ENCODE measurements around the gene CA5A. TPM values are rescaled to one million over a fixed set of nuclear protein-coding genes. Genes with fewer than 3 reads are reported as not detected.
"Not testable (repeated sequence)": the region's sequence is repeated elsewhere in the genome, so short reads cannot be mapped to it uniquely, and the experiment has no call there.

CA5A gene
- total RNA-seq, 2 experiments from 2014 or later, result not detected

DNA sequence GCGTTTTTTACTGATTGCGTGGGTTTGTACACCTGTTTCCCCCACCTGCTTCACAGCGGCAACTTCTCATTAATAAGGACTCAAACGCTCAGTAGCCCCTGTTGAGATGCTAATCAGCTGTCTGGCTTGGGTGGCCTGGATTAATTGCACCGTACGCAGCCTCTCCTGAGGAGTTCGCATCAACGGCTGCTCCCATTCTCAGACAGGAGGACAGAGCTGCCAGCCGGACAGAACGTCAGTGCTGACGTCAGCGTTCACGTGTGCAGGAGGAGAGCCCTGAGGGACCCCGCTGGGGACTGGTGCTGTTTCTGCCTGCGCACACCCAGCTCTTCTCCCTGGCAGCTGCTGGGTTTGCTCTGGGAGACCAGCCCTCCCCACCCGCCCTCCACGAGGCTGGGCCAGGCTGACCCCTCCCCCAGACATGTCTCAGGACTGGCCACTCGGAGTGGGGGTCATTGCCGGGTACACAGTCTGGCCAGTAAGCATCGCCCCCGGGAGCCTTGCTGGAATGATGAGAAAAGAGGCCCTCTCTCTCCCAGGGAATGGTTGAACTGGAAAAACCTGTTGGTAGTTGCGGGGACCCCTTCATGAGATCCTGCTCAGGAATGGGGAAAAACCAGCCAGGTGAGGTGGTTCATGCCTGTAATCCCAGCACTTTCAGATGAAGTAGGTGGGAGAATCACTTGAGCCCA is 9.2 kb upstream of the CA5A start:
- peak overlapping the region; percentile 46 for H3K27ac Mint-ChIP-seq
- CTCF ChIA-PET, result interaction anchor here (1.6 kb wide), 1 partner anchor 74 kb away, joined by 4 read pairs; no protein-coding TSS in a partner anchor
- H3K27me3 Mint-ChIP-seq (ENCODE audit: low read depth), result peaks cover under 1% of the 10 kb centered on the region
- H3K9me3 Mint-ChIP-seq (ENCODE audit: insufficient read depth), result no peaks in the 10 kb centered on the region
- peaks cover 3% of the 10 kb centered on the region for H3K36me3 Mint-ChIP-seq (ENCODE audit: low read depth)
- H3K4me3 Mint-ChIP-seq, result peak overlapping the region; percentile 31
- DNase-seq (peak; percentile 50), ATAC-seq (peak; percentile 50)
- POLR2A ChIA-PET, result no interaction called here
- H3K4me1 Mint-ChIP-seq (ENCODE audit: low read depth), result peaks cover 49% of the 10 kb centered on the region

DNA sequence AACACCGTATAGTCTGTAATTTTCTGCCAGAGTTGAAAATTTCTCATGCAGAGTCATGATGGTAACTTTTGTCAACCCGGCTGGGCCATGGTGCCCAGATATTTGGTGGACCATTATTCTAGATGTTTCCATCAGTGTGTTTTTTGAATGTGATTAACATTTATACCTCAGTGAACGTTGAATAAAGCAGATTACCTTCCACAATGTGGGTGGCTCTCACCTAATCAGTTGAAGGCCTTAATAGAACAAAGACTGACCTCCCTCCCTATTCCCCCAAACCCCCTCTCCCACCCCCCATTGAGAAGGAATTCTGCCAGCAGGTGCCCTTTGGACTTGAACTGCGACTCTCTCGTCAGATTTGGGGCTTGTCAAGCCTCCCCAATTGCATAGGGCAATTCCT is 6.4 kb upstream of the CA5A start:
- peaks cover 7% of the 10 kb centered on the region for H3K27me3 Mint-ChIP-seq (ENCODE audit: low read depth)
- POLR2A ChIA-PET, result no interaction called here
- peaks cover 24% of the 10 kb centered on the region for H3K4me1 Mint-ChIP-seq (ENCODE audit: low read depth)
- ATAC-seq, result no peak
- no peak for DNase-seq
- CTCF ChIA-PET, result no interaction called here
- H3K27ac Mint-ChIP-seq, result no peak overlapping the region
- no peak overlapping the region for H3K4me3 Mint-ChIP-seq
- H3K9me3 Mint-ChIP-seq (ENCODE audit: insufficient read depth), result no peaks in the 10 kb centered on the region
- peaks cover under 1% of the 10 kb centered on the region for H3K36me3 Mint-ChIP-seq (ENCODE audit: low read depth)

DNA sequence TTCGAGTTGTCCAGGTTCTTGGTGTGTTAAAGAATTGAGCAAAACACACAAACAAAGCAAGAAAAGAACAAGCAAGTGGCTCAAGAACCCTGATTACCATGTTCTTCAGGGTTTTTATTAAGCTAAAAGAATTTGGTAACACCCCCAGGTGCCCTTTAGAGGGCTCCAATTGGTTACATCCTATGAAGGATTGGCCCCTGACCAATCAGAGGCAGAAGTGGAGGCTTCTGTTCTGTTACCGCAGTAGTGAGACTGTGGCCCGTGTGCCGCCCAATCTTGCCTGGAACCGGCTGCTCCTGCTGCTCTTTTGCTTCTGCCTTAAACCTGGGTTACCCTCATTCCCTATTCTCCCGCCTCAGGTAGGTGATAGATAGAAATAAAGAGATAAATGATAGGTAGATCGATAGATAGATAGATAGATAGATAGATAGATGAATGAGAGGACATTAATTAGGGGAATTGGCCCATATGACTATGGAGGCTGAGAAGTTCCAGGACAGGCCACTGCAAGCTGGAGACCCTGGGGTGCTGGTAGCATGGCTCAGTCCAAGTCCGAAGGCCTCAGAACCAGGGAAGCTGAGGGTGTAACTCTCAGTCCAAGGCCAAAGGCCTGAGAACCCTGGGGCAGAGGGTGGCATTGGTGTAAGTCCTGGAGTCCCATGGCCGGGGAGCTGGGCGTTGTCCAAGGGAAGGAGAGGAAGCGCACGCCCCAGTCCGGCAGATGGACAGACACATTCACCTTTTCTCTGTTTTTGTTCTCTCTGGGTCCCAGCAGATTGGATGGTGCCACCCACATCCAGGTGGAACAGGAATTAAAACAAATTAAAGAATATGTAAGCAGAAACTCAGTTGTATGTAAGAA is 3.5 kb upstream of the CA5A start:
- Mint-ChIP-seq H3K4me1 (ENCODE audit: low read depth) (peaks cover 1% of the 10 kb centered on the region), H3K27me3 (ENCODE audit: low read depth) (peaks cover 7% of the 10 kb centered on the region), H3K27ac (no peak overlapping the region), H3K36me3 (ENCODE audit: low read depth) (no peaks in the 10 kb centered on the region), H3K4me3 (no peak overlapping the region), H3K9me3 (ENCODE audit: insufficient read depth) (no peaks in the 10 kb centered on the region)
- DNase-seq (no peak), ATAC-seq (no peak)
- CTCF ChIA-PET, result interaction anchor here (0.9 kb wide), 1 partner anchor 161 kb away, joined by 3 read pairs; no protein-coding TSS in a partner anchor
- POLR2A ChIA-PET, result interaction anchor here (1.8 kb wide), 1 partner anchor 11 kb away, joined by 6 read pairs; the partner anchor contains the start of gene BANP

DNA sequence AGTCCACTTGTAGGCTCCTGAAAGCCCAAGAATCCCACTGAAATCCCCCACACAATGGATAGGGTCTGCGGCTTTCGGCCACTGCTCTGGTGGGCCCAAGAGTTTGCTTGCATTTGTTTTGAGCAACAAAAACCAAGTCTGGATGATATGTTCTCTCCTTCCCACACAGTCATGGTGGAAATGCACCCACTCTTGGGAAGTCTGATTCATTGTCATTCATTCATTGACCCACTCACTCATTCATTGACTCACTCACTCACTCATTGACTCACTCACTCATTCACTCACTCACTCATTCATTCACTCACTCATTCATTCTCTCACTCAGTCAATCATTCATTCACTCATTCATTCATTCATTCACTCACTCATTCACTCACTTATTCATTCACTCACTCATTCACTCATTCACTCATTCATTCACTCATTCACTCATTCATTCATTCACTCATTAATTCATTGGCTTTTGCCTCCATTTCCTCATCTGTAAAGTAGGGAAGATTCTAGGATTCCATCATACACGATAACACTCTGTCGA is 2.2 kb upstream of the CA5A start:
- no peaks in the 10 kb centered on the region for H3K4me1 Mint-ChIP-seq (ENCODE audit: low read depth)
- ChIA-PET POLR2A (no interaction called here), CTCF (no interaction called here)
- no peaks in the 10 kb centered on the region for H3K9me3 Mint-ChIP-seq (ENCODE audit: insufficient read depth)
- H3K27me3 Mint-ChIP-seq (ENCODE audit: low read depth), result peaks cover 7% of the 10 kb centered on the region
- no peaks in the 10 kb centered on the region for H3K36me3 Mint-ChIP-seq (ENCODE audit: low read depth)
- ATAC-seq, result no peak
- no peak overlapping the region for H3K27ac Mint-ChIP-seq
- no peak overlapping the region for H3K4me3 Mint-ChIP-seq
- no peak for DNase-seq

DNA sequence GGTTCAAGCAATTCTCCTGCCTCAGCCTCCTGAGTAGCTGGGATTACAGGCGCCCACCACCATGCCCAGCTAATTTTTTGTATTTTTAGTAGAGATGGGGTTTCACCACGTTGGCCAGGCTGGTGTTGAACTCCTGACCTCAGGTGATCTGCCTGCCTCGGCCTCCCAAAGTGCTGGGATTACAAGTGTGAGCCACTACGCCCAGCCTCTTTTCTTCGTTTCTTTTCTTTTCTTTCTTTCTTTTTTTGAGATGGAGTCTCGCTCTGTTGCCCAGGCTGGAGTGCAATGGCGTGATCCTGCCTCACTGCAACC is 858 bp upstream of the CA5A start:
- POLR2A ChIA-PET; H3K4me3 Mint-ChIP-seq; H3K27me3 Mint-ChIP-seq (ENCODE audit: low read depth); CTCF ChIA-PET; ATAC-seq; H3K36me3 Mint-ChIP-seq (ENCODE audit: low read depth); H3K27ac Mint-ChIP-seq; DNase-seq; H3K9me3 Mint-ChIP-seq (ENCODE audit: insufficient read depth); H3K4me1 Mint-ChIP-seq (ENCODE audit: low read depth): not testable (repeated sequence)

DNA sequence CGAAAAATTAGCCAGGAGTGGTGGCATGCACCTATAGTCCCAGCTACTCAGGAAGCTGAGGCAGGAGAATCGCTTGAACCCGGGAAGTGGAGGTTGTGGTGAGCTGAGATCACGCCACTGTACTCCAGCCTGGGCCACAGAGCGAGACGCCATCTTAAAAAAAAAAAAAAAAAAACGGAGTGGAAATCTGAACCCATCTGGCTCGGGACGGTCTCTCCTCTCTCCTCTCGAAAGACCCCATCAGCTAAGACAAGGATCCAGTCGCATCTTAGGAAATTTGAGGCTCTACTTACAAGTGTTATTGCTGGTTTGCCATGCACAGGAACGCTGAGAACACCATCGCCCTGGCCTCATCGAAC is 334 bp downstream of the CA5A start:
- H3K4me3 Mint-ChIP-seq; ATAC-seq; H3K36me3 Mint-ChIP-seq (ENCODE audit: low read depth); H3K27ac Mint-ChIP-seq; H3K4me1 Mint-ChIP-seq (ENCODE audit: low read depth); H3K9me3 Mint-ChIP-seq (ENCODE audit: insufficient read depth); POLR2A ChIA-PET; H3K27me3 Mint-ChIP-seq (ENCODE audit: low read depth); DNase-seq; CTCF ChIA-PET: not testable (repeated sequence)

DNA sequence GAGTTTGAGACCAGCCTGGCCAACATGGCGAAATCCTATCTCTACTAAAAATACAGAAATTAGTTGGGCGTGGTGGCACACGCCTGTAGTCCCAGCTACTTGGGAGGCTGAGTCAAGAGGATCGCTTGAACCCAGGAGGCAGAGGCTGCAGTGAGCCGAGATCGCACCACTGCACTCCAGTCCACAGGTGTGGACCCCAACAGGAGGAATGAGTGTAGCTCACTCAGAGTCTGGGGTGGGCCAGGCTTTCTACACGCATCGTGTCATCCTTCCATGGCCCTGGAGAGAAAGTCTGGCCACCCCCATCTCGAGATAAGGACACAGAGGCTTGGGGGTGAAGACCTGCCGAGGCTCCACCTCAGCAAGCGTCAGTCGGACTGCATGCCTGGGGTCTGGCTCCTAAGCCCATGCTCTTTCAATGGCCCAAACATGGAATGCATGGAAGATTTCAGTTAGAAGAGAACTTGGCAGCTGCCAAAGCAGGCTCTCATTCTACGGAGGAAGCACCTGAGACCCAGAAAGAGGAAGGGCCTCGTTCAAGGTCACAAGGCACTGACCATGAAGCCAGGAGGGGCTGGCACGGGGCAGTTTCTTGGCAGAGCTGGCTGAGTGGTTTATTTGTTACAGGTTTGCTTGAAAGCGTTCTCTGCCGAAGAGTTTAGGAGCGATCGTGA is 1.4 kb downstream of the CA5A start:
- CTCF ChIA-PET; H3K9me3 Mint-ChIP-seq (ENCODE audit: insufficient read depth); H3K27me3 Mint-ChIP-seq (ENCODE audit: low read depth); H3K36me3 Mint-ChIP-seq (ENCODE audit: low read depth); H3K4me1 Mint-ChIP-seq (ENCODE audit: low read depth); ATAC-seq; POLR2A ChIA-PET; DNase-seq; H3K4me3 Mint-ChIP-seq; H3K27ac Mint-ChIP-seq: not testable (repeated sequence)

DNA sequence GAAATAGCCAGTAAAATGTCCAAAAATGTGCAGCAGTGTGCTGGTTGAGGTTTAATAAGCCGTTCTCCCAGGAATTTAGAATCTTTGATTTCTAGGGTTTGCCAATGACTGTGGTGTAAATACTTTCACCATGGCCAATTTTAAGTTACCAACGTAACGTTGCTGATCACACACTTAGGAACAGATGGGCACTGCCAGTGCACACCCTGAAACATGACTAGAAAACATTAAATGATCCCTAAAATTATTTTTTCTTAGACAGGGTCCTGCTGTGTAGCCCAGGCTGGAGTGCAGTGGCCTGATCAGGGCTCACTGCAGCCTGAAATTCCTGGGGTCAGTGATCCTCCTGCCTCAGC is 3.2 kb downstream of the CA5A start:
- Mint-ChIP-seq H3K4me3 (no peak overlapping the region), H3K27me3 (ENCODE audit: low read depth) (no peaks in the 10 kb centered on the region), H3K4me1 (ENCODE audit: low read depth) (no peaks in the 10 kb centered on the region), H3K36me3 (ENCODE audit: low read depth) (no peaks in the 10 kb centered on the region), H3K27ac (no peak overlapping the region), H3K9me3 (ENCODE audit: insufficient read depth) (no peaks in the 10 kb centered on the region)
- DNase-seq (no peak), ATAC-seq (no peak)
- ChIA-PET POLR2A (no interaction called here), CTCF (interaction anchor here (1.4 kb wide), 1 partner anchor 62 kb away, joined by 4 read pairs; no protein-coding TSS in a partner anchor)

DNA sequence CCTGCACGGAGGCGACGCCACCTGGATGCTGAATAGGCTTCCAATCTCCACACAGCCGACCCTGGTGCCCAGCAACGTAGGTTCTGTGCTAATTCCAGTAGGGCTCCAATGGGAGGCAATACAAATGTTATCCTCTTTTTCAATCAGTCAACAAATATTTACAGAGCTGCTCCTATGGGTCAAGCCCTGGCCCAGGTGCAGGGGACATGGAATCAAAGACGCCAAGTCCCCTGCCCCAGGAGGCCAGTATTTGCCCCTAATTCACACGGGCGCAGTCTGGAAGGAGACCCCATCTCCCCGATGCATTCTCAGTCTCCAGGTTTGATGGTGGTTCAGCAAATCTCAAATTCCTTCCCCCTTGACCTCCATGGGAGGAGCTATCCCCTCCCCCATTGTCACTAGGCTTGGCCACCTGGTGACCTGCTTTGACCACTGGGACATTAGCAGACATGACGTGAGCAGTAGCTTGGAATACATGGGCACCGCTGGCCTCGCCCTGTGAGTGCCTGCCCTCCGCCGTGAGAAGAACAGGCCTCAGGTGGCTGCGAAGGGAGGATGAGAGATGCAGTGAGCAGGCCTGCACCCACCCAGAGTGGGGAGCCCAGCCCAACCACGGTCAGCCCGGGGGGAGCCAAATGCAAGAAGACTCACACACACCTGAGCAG is 3.7 kb downstream of the CA5A start:
- H3K4me1 Mint-ChIP-seq (ENCODE audit: low read depth); ATAC-seq; H3K36me3 Mint-ChIP-seq (ENCODE audit: low read depth); H3K27me3 Mint-ChIP-seq (ENCODE audit: low read depth); H3K27ac Mint-ChIP-seq; H3K9me3 Mint-ChIP-seq (ENCODE audit: insufficient read depth); DNase-seq; H3K4me3 Mint-ChIP-seq; POLR2A ChIA-PET: not testable (repeated sequence)
- CTCF ChIA-PET, result interaction anchor here (1.4 kb wide), 1 partner anchor 61 kb away, joined by 4 read pairs; no protein-coding TSS in a partner anchor

DNA sequence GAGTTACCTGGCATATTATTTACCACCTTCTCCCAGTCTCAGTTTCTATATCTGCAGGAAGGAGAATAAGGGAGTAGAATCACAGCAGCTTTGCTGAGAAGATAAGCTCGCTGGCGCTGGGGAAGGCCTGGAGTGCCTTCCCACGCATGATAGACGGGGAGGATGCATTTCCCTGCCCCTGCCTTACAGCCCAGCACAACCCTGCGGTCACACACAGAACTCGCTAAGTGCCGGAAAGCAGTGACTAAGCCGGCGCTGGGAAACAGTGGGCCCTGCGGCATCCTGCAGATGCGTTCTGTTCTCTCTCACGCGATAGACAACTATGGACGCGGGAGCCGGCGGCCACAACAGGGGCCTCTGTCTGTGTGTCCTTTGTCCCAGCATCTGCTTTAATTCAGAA is 4.8 kb downstream of the CA5A start:
- ATAC-seq (peak; percentile 42), DNase-seq (no peak)
- no peaks in the 10 kb centered on the region for H3K36me3 Mint-ChIP-seq (ENCODE audit: low read depth)
- H3K4me3 Mint-ChIP-seq, result no peak overlapping the region
- H3K9me3 Mint-ChIP-seq (ENCODE audit: insufficient read depth), result no peaks in the 10 kb centered on the region
- ChIA-PET CTCF (no interaction called here), POLR2A (no interaction called here)
- H3K27ac Mint-ChIP-seq, result peak overlapping the region; percentile 20
- H3K4me1 Mint-ChIP-seq (ENCODE audit: low read depth), result peaks cover 3% of the 10 kb centered on the region
- peaks cover 3% of the 10 kb centered on the region for H3K27me3 Mint-ChIP-seq (ENCODE audit: low read depth)

DNA sequence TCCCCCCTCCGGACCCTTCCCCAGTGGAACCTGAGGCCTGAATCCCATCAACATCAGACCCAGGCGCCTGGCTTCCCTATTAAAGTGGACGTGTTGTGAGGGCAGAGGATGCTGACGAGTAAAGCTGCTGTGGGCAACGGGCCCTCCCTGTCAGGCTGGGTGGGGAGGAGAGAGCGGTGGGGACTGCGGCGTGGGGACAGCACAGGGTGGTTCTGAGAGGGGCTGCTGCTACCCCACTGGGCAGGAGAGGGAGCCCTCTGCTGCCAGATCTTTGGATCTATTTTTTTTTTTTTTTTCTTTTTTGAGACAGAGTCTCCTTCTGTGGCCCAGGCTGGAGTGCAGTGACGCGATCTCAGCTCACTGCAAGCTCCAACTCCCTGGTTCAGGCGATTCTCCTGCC is 5.9 kb downstream of the CA5A start:
- Mint-ChIP-seq H3K36me3 (ENCODE audit: low read depth) (no peaks in the 10 kb centered on the region), H3K27me3 (ENCODE audit: low read depth) (peaks cover 10% of the 10 kb centered on the region), H3K27ac (no peak overlapping the region), H3K4me3 (no peak overlapping the region), H3K9me3 (ENCODE audit: insufficient read depth) (no peaks in the 10 kb centered on the region), H3K4me1 (ENCODE audit: low read depth) (peaks cover 7% of the 10 kb centered on the region)
- ChIA-PET CTCF (interaction anchor here (1.4 kb wide), 1 partner anchor 33 kb away, joined by 3 read pairs; no protein-coding TSS in a partner anchor), POLR2A (no interaction called here)
- ATAC-seq (peak; percentile 56), DNase-seq (no peak)

Data from activated CD8-positive, alpha-beta T cell treated with anti-CD3 and anti-CD28 coated beads, Interleukin-2, amount 10 ng/mL, durations not matched to agents 7 days and 5 days (primary cell).